Measurements from ENCODE around the gene CHKB. TPM values are rescaled to one million over a fixed set of nuclear protein-coding genes. Genes with fewer than 3 reads are reported as not detected.

The CHKB gene
- total RNA-seq, 4 donors from 2014 or later = 44.7 to 80.3 (median 51.3) TPM

GRCh38 chr22:50585238-50585637 lies 2.6 kb upstream of the CHKB start:
- TF ChIP-seq CTCF (IDR thresholded peaks at IDR 0.05; ENCODE audit: low read depth) = no peak

GRCh38 chr22:50584106-50585096 lies 1.8 kb upstream of the CHKB start:
- no peak for TF ChIP-seq CTCF (IDR thresholded peaks at IDR 0.05; ENCODE audit: low read depth)

GRCh38 chr22:50583294-50583861 lies 729 bp upstream of the CHKB start:
- no peak for TF ChIP-seq CTCF (IDR thresholded peaks at IDR 0.05; ENCODE audit: low read depth)

- TF ChIP-seq CTCF (IDR thresholded peaks at IDR 0.05; ENCODE audit: low read depth) = no peak
These were observed 628 bp downstream of the CHKB start for GRCh38 chr22:50581950-50582492.

- no peak for TF ChIP-seq CTCF (IDR thresholded peaks at IDR 0.05; ENCODE audit: low read depth)
These were observed 1.4 kb downstream of the CHKB start for GRCh38 chr22:50581031-50581949.

GRCh38 chr22:50579752-50580151 lies 2.9 kb downstream of the CHKB start:
- no peak for TF ChIP-seq CTCF (IDR thresholded peaks at IDR 0.05; ENCODE audit: low read depth)
